Measurements from ENCODE around the gene LRG1.
"Not testable (repeated sequence)": the region's sequence is repeated elsewhere in the genome, so short reads cannot be mapped to it uniquely, and the experiment has no call there.

The LRG1 gene

GRCh38 chr19:4575267-4576015 is 35.6 kb upstream of the LRG1 start:
- H3K27me3 ChIP-seq (ENCODE audit: control insufficient read depth in 2 of 2, insufficient read depth in 2 of 2, low read length in 2 of 2): peaks cover 37 to 39% of the 10 kb centered on the region in 2 donors
- no peaks in the 10 kb centered on the region for H3K4me1 ChIP-seq (ENCODE audit: control insufficient read depth in 2 of 2, insufficient read depth in 2 of 2, low read length in 2 of 2)
- H3K9ac ChIP-seq (ENCODE audit: low read depth in 1 of 2, low read length in 2 of 2): no peak overlapping the region
- no peak overlapping the region for H3K27ac ChIP-seq (ENCODE audit: low read depth in 2 of 2, low read length in 2 of 2)
- H3K4me3 ChIP-seq (ENCODE audit: low read length in 2 of 2): no peak overlapping the region
- no peaks in the 10 kb centered on the region for H3K36me3 ChIP-seq (ENCODE audit: control insufficient read depth in 2 of 2, insufficient read depth in 2 of 2, low read length in 2 of 2)
- H3K9me3 ChIP-seq (ENCODE audit: control insufficient read depth in 2 of 2, low read length in 2 of 2): no peaks in the 10 kb centered on the region

GRCh38 chr19:4573682-4574081 is 33.8 kb upstream of the LRG1 start:
- Histone ChIP-seq H3K4me3 (ENCODE audit: low read length in 2 of 2) (no peak overlapping the region), H3K4me1 (ENCODE audit: control insufficient read depth in 2 of 2, insufficient read depth in 2 of 2, low read length in 2 of 2) (no peaks in the 10 kb centered on the region), H3K27me3 (ENCODE audit: control insufficient read depth in 2 of 2, insufficient read depth in 2 of 2, low read length in 2 of 2) (peaks cover 23 to 25% of the 10 kb centered on the region in 2 donors), H3K36me3 (ENCODE audit: control insufficient read depth in 2 of 2, insufficient read depth in 2 of 2, low read length in 2 of 2) (no peaks in the 10 kb centered on the region), H3K27ac (ENCODE audit: low read depth in 2 of 2, low read length in 2 of 2) (no peak overlapping the region), H3K9ac (ENCODE audit: low read depth in 1 of 2, low read length in 2 of 2) (no peak overlapping the region), H3K9me3 (ENCODE audit: control insufficient read depth in 2 of 2, low read length in 2 of 2) (no peaks in the 10 kb centered on the region)

DNA sequence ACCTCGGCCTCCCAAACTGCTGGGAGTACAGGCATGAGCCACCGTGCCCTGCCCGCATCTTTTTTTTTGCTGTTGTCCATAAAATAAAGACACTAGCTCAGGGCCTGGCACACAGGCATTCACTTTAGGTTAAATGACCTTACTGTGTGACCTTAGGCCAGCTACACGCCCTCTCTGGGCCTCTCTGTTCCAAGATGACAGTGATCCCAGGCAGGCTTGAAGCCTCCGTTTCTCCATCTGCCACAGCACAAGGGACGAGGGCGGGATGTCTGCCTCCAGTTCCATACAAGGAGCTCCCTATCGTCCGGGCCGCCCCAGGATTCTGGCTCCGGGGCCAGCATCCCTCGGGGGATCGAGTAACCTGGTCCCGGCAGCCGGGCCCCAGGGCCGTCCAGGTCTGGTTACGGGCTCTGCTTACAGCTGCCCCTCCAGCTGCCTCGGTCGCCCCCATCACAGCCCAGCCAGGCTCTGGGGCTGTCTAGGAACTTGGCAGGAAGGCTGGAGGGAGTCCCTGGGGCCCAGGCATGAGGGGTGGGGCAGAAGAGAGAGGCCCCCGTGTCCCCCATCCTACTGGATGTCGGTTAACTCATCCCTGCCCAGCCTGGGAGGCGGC is 31.6 kb upstream of the LRG1 start:
- no peak overlapping the region for H3K4me3 ChIP-seq (ENCODE audit: low read length in 2 of 2)
- no peaks in the 10 kb centered on the region for H3K4me1 ChIP-seq (ENCODE audit: control insufficient read depth in 2 of 2, insufficient read depth in 2 of 2, low read length in 2 of 2)
- no peak overlapping the region for H3K9ac ChIP-seq (ENCODE audit: low read depth in 1 of 2, low read length in 2 of 2)
- H3K36me3 ChIP-seq (ENCODE audit: control insufficient read depth in 2 of 2, insufficient read depth in 2 of 2, low read length in 2 of 2): no peaks in the 10 kb centered on the region
- peaks cover 10 to 12% of the 10 kb centered on the region in 2 donors for H3K27me3 ChIP-seq (ENCODE audit: control insufficient read depth in 2 of 2, insufficient read depth in 2 of 2, low read length in 2 of 2)
- no peak overlapping the region for H3K27ac ChIP-seq (ENCODE audit: low read depth in 2 of 2, low read length in 2 of 2)
- H3K9me3 ChIP-seq (ENCODE audit: control insufficient read depth in 2 of 2, low read length in 2 of 2): no peaks in the 10 kb centered on the region

DNA sequence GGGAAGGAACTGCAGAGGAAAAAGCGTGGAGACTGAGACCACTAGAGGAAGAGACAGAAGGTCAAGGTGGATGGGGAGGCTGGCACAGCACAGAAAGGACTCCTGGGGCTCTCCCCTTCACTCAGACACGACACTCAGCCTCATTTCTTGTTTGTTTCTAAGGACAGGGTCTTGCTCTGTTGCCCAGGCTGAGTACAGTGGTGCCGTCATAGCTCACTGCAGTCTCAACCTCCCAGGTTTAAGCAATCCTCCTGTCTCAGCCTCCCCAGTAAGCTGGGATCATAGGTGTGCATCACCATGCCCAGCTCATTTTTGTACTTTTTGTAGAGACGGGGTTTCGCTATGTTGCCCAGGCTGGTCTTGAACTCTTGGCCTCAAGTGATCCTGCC is 31.1 kb upstream of the LRG1 start:
- Histone ChIP-seq H3K9ac (ENCODE audit: low read depth in 1 of 2, low read length in 2 of 2) (no peak overlapping the region), H3K27ac (ENCODE audit: low read depth in 2 of 2, low read length in 2 of 2) (no peak overlapping the region)

GRCh38 chr19:4570402-4570801 is 30.6 kb upstream of the LRG1 start:
- Histone ChIP-seq H3K36me3 (ENCODE audit: control insufficient read depth in 2 of 2, insufficient read depth in 2 of 2, low read length in 2 of 2) (no peaks in the 10 kb centered on the region), H3K4me3 (ENCODE audit: low read length in 2 of 2) (no peak overlapping the region), H3K9me3 (ENCODE audit: control insufficient read depth in 2 of 2, low read length in 2 of 2) (no peaks in the 10 kb centered on the region), H3K9ac (ENCODE audit: low read depth in 1 of 2, low read length in 2 of 2) (no peak overlapping the region), H3K4me1 (ENCODE audit: control insufficient read depth in 2 of 2, insufficient read depth in 2 of 2, low read length in 2 of 2) (no peaks in the 10 kb centered on the region), H3K27ac (ENCODE audit: low read depth in 2 of 2, low read length in 2 of 2) (no peak overlapping the region), H3K27me3 (ENCODE audit: control insufficient read depth in 2 of 2, insufficient read depth in 2 of 2, low read length in 2 of 2) (peaks cover 7 to 8% of the 10 kb centered on the region in 2 donors)

More for the DNA sequence above, 31.1 kb upstream of the LRG1 start:
- Histone ChIP-seq H3K9me3 (ENCODE audit: control insufficient read depth in 2 of 2, low read length in 2 of 2) (no peaks in the 10 kb centered on the region), H3K4me1 (ENCODE audit: control insufficient read depth in 2 of 2, insufficient read depth in 2 of 2, low read length in 2 of 2) (no peaks in the 10 kb centered on the region), H3K4me3 (ENCODE audit: low read length in 2 of 2) (no peak overlapping the region), H3K36me3 (ENCODE audit: control insufficient read depth in 2 of 2, insufficient read depth in 2 of 2, low read length in 2 of 2) (no peaks in the 10 kb centered on the region), H3K27me3 (ENCODE audit: control insufficient read depth in 2 of 2, insufficient read depth in 2 of 2, low read length in 2 of 2) (peaks cover 10 to 12% of the 10 kb centered on the region in 2 donors)

DNA sequence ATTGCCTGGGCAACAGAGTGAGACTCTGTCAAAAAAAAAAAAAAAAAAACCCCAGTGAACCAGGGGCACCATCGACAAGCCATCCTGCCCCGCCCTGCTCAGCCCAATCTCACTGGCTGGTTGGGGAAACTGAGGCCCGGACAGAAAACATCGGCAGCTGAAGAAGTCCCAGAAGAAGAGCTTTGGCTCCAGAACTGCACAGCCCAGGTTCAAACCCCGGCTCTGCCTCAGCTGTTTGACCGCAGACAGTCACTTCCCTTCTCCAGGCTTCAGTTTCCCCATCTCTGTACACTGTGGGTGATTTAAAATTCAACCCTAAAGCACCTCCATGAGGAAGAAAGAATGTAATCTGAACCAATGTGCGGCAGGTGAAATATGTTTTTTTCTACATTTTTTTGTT is 29.1 kb upstream of the LRG1 start:
- Histone ChIP-seq H3K4me3 (ENCODE audit: low read length in 2 of 2) (no peak overlapping the region), H3K27ac (ENCODE audit: low read depth in 2 of 2, low read length in 2 of 2) (no peak overlapping the region), H3K9me3 (ENCODE audit: control insufficient read depth in 2 of 2, low read length in 2 of 2) (no peaks in the 10 kb centered on the region), H3K9ac (ENCODE audit: low read depth in 1 of 2, low read length in 2 of 2) (no peak overlapping the region), H3K27me3 (ENCODE audit: control insufficient read depth in 2 of 2, insufficient read depth in 2 of 2, low read length in 2 of 2) (peaks cover 4 to 7% of the 10 kb centered on the region in 2 donors), H3K36me3 (ENCODE audit: control insufficient read depth in 2 of 2, insufficient read depth in 2 of 2, low read length in 2 of 2) (no peaks in the 10 kb centered on the region), H3K4me1 (ENCODE audit: control insufficient read depth in 2 of 2, insufficient read depth in 2 of 2, low read length in 2 of 2) (no peaks in the 10 kb centered on the region)

DNA sequence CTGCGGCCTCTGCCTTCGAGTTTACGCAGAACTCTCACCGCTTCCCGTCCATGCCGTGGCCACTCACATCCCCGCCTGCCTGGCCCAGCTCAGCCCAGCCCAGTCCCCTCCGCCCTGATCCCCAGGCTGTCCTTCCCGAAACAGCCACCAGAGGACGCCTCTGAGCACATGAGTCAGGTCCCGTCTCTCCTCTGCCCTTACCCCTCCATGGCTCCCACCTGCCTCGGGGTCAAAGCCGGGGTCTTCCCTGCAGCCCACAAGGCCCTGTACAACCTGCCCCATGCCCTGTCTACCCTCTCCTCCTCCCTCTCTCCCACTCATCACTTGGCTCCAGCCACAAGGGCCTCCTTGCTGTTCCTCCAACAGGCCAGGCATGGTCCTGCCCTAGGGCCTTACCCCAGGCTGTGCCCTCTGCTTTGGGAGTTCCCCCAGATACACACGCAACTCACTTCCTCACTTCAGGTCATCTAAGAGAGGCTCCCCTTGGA is 27.8 kb upstream of the LRG1 start:
- Histone ChIP-seq H3K4me1 (ENCODE audit: control insufficient read depth in 2 of 2, insufficient read depth in 2 of 2, low read length in 2 of 2) (no peaks in the 10 kb centered on the region), H3K27ac (ENCODE audit: low read depth in 2 of 2, low read length in 2 of 2) (no peak overlapping the region), H3K4me3 (ENCODE audit: low read length in 2 of 2) (no peak overlapping the region), H3K9ac (ENCODE audit: low read depth in 1 of 2, low read length in 2 of 2) (no peak overlapping the region), H3K9me3 (ENCODE audit: control insufficient read depth in 2 of 2, low read length in 2 of 2) (no peaks in the 10 kb centered on the region), H3K27me3 (ENCODE audit: control insufficient read depth in 2 of 2, insufficient read depth in 2 of 2, low read length in 2 of 2) (peaks cover 0 to 3% of the 10 kb centered on the region in 2 donors), H3K36me3 (ENCODE audit: control insufficient read depth in 2 of 2, insufficient read depth in 2 of 2, low read length in 2 of 2) (no peaks in the 10 kb centered on the region)

DNA sequence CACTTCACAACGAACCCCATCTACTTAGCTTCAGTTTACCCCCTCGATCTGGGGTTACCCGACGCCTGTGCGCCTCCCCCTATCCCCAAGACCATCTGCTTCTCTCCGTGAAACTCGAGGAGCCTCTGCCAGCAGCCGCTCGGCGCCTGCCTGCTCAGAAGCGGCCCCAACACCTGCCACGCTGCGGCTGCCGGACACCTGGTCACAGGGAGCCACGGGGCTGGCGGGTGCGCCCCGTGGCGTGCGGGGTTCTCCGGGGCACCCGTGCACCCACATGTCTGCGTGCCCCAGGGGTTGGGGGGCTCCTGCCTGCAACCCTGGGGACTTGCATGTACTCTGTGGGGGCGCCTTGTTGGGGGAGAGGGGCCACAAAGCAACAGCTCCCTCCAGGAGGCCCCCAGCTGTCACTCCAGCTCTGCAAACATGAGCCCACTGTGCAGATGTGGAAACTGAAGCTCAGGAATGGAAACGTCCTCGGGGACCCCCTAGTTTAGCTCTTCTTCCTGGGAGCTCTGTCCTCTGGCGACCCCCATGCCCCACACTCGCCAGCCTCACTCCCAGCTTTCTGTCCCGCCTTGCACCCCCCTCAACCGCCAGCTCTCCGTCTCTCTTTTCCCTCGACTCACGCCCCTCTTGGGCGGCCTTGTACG is 26.7 kb upstream of the LRG1 start:
- Histone ChIP-seq H3K36me3 (ENCODE audit: control insufficient read depth in 2 of 2, insufficient read depth in 2 of 2, low read length in 2 of 2) (no peaks in the 10 kb centered on the region), H3K9me3 (ENCODE audit: control insufficient read depth in 2 of 2, low read length in 2 of 2) (no peaks in the 10 kb centered on the region), H3K4me3 (ENCODE audit: low read length in 2 of 2) (no peak overlapping the region), H3K27me3 (ENCODE audit: control insufficient read depth in 2 of 2, insufficient read depth in 2 of 2, low read length in 2 of 2) (peaks cover 0 to 3% of the 10 kb centered on the region in 2 donors), H3K9ac (ENCODE audit: low read depth in 1 of 2, low read length in 2 of 2) (no peak overlapping the region), H3K4me1 (ENCODE audit: control insufficient read depth in 2 of 2, insufficient read depth in 2 of 2, low read length in 2 of 2) (no peaks in the 10 kb centered on the region), H3K27ac (ENCODE audit: low read depth in 2 of 2, low read length in 2 of 2) (no peak overlapping the region)

DNA sequence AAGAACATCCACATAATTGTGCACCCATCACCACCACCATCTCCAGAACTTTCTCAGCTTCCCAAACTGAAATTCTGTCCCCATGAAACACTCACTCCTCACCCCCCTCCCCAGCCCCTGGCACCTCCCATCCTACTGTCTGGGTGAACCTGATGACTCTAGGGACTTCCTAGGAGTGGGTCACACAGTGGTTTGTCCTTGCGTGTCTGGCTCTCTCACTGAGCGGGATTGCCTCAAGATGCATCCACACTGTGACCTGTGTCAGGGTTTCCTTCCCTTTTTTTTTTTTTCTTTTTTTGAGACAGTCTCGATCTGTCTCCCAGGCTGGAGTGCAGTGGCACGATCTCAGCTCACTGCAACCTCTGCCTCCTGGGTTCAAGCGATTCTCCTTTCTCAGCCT is 23.7 kb upstream of the LRG1 start:
- not testable (repeated sequence) for H3K27me3 ChIP-seq (ENCODE audit: control insufficient read depth in 2 of 2, insufficient read depth in 2 of 2, low read length in 2 of 2); H3K4me3 ChIP-seq (ENCODE audit: low read length in 2 of 2); H3K27ac ChIP-seq (ENCODE audit: low read depth in 2 of 2, low read length in 2 of 2); H3K9ac ChIP-seq (ENCODE audit: low read depth in 1 of 2, low read length in 2 of 2); H3K4me1 ChIP-seq (ENCODE audit: control insufficient read depth in 2 of 2, insufficient read depth in 2 of 2, low read length in 2 of 2); H3K9me3 ChIP-seq (ENCODE audit: control insufficient read depth in 2 of 2, low read length in 2 of 2); H3K36me3 ChIP-seq (ENCODE audit: control insufficient read depth in 2 of 2, insufficient read depth in 2 of 2, low read length in 2 of 2)

GRCh38 chr19:4562085-4562484 is 22.2 kb upstream of the LRG1 start:
- not testable (repeated sequence) for H3K27me3 ChIP-seq (ENCODE audit: control insufficient read depth in 2 of 2, insufficient read depth in 2 of 2, low read length in 2 of 2); H3K9me3 ChIP-seq (ENCODE audit: control insufficient read depth in 2 of 2, low read length in 2 of 2); H3K4me3 ChIP-seq (ENCODE audit: low read length in 2 of 2); H3K36me3 ChIP-seq (ENCODE audit: control insufficient read depth in 2 of 2, insufficient read depth in 2 of 2, low read length in 2 of 2); H3K27ac ChIP-seq (ENCODE audit: low read depth in 2 of 2, low read length in 2 of 2); H3K4me1 ChIP-seq (ENCODE audit: control insufficient read depth in 2 of 2, insufficient read depth in 2 of 2, low read length in 2 of 2); H3K9ac ChIP-seq (ENCODE audit: low read depth in 1 of 2, low read length in 2 of 2)

Data from mucosa of rectum (tissue), 2 donors.